MCF 10A (cell line): ENCODE results near the gene SCRT2. TPM values are rescaled to one million over a fixed set of nuclear protein-coding genes. Genes with fewer than 3 reads are reported as not detected.

ENCODE experiments used
- BruUV-seq: library from RNA; stranded (reverse); fragments of 400-500 nt; replicated peaks from 2 replicates; lab custom pipeline; 2021; lab: Mats Ljungman, UMichigan
- CTCF ChIA-PET: fragments of 300-600 bp; sonication (Branson Sonifier 250); formaldehyde crosslinking; extraction: SDS; loops from one replicate; lab custom pipeline; 2021; ENCODE audit warnings: antibody characterized with exemption, inconsistent platforms; lab: Yijun Ruan, JAX
- POLR2A ChIA-PET: fragments of 300-600, 350-650 bp; sonication (Branson Sonifier 250); formaldehyde crosslinking; extraction: SDS; loops from one replicate; lab custom pipeline; 2020; ENCODE audit warnings: antibody characterized with exemption, inconsistent platforms; lab: Yijun Ruan, JAX
- DNase-seq: peaks from one replicate; pipeline ENCODE4 v3.0.0-alpha.2; 2018; ENCODE audit not compliant: unreplicated experiment
- H3K27ac Mint-ChIP-seq: one replicate; pipeline ENCODE4 v1.8.0; 2022; ENCODE audit warnings: mild to moderate bottlenecking, low read depth, mixed read lengths; ENCODE audit not compliant: unreplicated experiment
- H3K27me3 Mint-ChIP-seq: one replicate; pipeline ENCODE4 v1.8.0; 2022; ENCODE audit warnings: mixed read lengths; ENCODE audit not compliant: insufficient read depth, unreplicated experiment
- H3K36me3 Mint-ChIP-seq: one replicate; pipeline ENCODE4 v1.8.0; 2022; ENCODE audit warnings: mild to moderate bottlenecking, moderate library complexity, mixed read lengths; ENCODE audit not compliant: insufficient read depth, unreplicated experiment
- H3K4me1 Mint-ChIP-seq: one replicate; pipeline ENCODE4 v1.8.0; 2022; ENCODE audit warnings: mixed read lengths; ENCODE audit not compliant: insufficient read depth, unreplicated experiment
- H3K4me3 Mint-ChIP-seq: one replicate; pipeline ENCODE4 v1.8.0; 2022; ENCODE audit warnings: mild to moderate bottlenecking, moderate library complexity, mixed read lengths; ENCODE audit not compliant: unreplicated experiment
- H3K9me3 Mint-ChIP-seq: one replicate; pipeline ENCODE4 v1.8.0; 2022; ENCODE audit warnings: mixed read lengths; ENCODE audit not compliant: unreplicated experiment
- CTCF ChIP-seq: fragments of 200-600 bp; IDR thresholded peaks from one replicate; pipeline ENCODE4 v1.8.0; 2022; ENCODE audit warnings: antibody characterized with exemption, mild to moderate bottlenecking; ENCODE audit not compliant: unreplicated experiment
- intact Hi-C: fragments of 100-400 bp; cut with micrococcal nuclease; formaldehyde crosslinking; loops from 2 replicates; pipeline ENCODE4 v1.14.1; 2022
- total RNA-seq: library from RNA; stranded (reverse); gene quantifications from 2 replicates; pipeline ENCODE4 v1.2.3, GENCODE V29; 2022

The SCRT2 gene
- total RNA-seq, 1 experiment from 2014 or later: not detected

- POLR2A ChIA-PET: interaction anchor here (0.7 kb wide), 1 partner anchor 53 kb away, joined by 3 read pairs; no protein-coding TSS in a partner anchor
- H3K27ac Mint-ChIP-seq: no peak overlapping the region
- no peaks in the 10 kb centered on the region for H3K36me3 Mint-ChIP-seq
- peaks cover 12% of the 10 kb centered on the region for H3K9me3 Mint-ChIP-seq
- H3K4me3 Mint-ChIP-seq: no peak overlapping the region
- peaks cover 12% of the 10 kb centered on the region for H3K27me3 Mint-ChIP-seq
- CTCF ChIA-PET: interaction anchor here (0.5 to 0.6 kb wide), 2 partner anchors 35 to 229 kb away, joined by 3 to 4 read pairs; no protein-coding TSS in a partner anchor
- BruUV-seq: no TSS peak
- no peak for TF ChIP-seq CTCF
- H3K4me1 Mint-ChIP-seq: no peaks in the 10 kb centered on the region
- intact Hi-C loops: no loop called here
- no peak for DNase-seq
Measured at GRCh38 chr20:707451-708110, 32.0 kb upstream of the SCRT2 start.

- Mint-ChIP-seq H3K4me3 (no peak overlapping the region), H3K36me3 (no peaks in the 10 kb centered on the region), H3K4me1 (no peaks in the 10 kb centered on the region), H3K27me3 (peaks cover 12% of the 10 kb centered on the region), H3K27ac (no peak overlapping the region), H3K9me3 (peaks cover 6% of the 10 kb centered on the region)
- no peak for DNase-seq
- ChIA-PET POLR2A (no interaction called here), CTCF (interaction anchor here (0.9 to 1.2 kb wide), 2 partner anchors 61 to 144 kb away, joined by 3 to 4 read pairs; no protein-coding TSS in a partner anchor)
- BruUV-seq: no TSS peak
- no peak for TF ChIP-seq CTCF
- intact Hi-C loops: no loop called here
Measured at GRCh38 chr20:706366-706885, 30.8 kb upstream of the SCRT2 start.

GRCh38 chr20:704726-705125, 29.1 kb upstream of the SCRT2 start:
- CTCF ChIA-PET: interaction anchor here (1.5 kb wide), 1 partner anchor 34 kb away, joined by 5 read pairs; no protein-coding TSS in a partner anchor
- no peak for TF ChIP-seq CTCF
- H3K36me3 Mint-ChIP-seq: no peaks in the 10 kb centered on the region
- intact Hi-C loops: no loop called here
- no peaks in the 10 kb centered on the region for H3K4me1 Mint-ChIP-seq
- DNase-seq: no peak
- POLR2A ChIA-PET: interaction anchor here (0.6 kb wide), 1 partner anchor 160 kb away, joined by 3 read pairs; no protein-coding TSS in a partner anchor
- no peak overlapping the region for H3K4me3 Mint-ChIP-seq
- no TSS peak for BruUV-seq
- H3K9me3 Mint-ChIP-seq: peaks cover 6% of the 10 kb centered on the region
- no peak overlapping the region for H3K27ac Mint-ChIP-seq
- peaks cover 16% of the 10 kb centered on the region for H3K27me3 Mint-ChIP-seq

- no peak for TF ChIP-seq CTCF
Measured at GRCh38 chr20:703426-703825, 27.8 kb upstream of the SCRT2 start.

More at GRCh38 chr20:703426-703825, 27.8 kb upstream of the SCRT2 start:
- peaks cover 29% of the 10 kb centered on the region for H3K27me3 Mint-ChIP-seq
- no peaks in the 10 kb centered on the region for H3K36me3 Mint-ChIP-seq
- H3K4me1 Mint-ChIP-seq: no peaks in the 10 kb centered on the region
- H3K27ac Mint-ChIP-seq: no peak overlapping the region
- ChIA-PET CTCF (interaction anchor here (1.0 kb wide), 3 partner anchors 34 to 58 kb away, joined by 3 read pairs; no protein-coding TSS in a partner anchor), POLR2A (interaction anchor here (1.2 kb wide), 1 partner anchor 18 kb away, joined by 6 read pairs; no protein-coding TSS in a partner anchor)
- DNase-seq: no peak
- H3K9me3 Mint-ChIP-seq: no peaks in the 10 kb centered on the region
- H3K4me3 Mint-ChIP-seq: no peak overlapping the region
- no TSS peak for BruUV-seq
- intact Hi-C loops: no loop called here
